ENCODE data around the gene UAP1L1.

DNA sequence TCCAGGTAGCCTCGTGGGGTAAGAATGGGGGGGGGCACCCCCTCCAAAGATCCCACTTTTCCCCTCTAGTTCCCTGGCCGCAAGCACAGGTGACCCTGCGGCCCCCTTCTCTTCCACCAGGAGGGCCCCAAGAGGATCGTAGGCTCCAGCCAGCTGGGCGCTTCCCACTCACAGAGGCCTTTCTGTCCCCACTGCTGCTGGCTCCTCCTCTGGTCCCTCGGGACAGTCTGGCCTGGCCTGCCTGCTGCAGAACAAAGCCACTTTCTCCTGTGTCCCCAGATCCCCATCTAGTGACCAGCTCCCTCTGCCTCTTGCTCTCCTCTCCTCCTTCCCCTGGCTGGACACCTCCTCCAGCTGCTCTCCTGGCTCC is 6.4 kb upstream of the UAP1L1 start:
- TF ChIP-seq, protein P1, sequence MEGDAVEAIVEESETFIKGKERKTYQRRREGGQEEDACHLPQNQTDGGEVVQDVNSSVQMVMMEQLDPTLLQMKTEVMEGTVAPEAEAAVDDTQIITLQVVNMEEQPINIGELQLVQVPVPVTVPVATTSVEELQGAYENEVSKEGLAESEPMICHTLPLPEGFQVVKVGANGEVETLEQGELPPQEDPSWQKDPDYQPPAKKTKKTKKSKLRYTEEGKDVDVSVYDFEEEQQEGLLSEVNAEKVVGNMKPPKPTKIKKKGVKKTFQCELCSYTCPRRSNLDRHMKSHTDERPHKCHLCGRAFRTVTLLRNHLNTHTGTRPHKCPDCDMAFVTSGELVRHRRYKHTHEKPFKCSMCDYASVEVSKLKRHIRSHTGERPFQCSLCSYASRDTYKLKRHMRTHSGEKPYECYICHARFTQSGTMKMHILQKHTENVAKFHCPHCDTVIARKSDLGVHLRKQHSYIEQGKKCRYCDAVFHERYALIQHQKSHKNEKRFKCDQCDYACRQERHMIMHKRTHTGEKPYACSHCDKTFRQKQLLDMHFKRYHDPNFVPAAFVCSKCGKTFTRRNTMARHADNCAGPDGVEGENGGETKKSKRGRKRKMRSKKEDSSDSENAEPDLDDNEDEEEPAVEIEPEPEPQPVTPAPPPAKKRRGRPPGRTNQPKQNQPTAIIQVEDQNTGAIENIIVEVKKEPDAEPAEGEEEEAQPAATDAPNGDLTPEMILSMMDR (IDR thresholded peaks at IDR 0.05; ENCODE audit: insufficient read depth, low read length, poor library complexity, severe bottlenecking): no peak
- TF ChIP-seq EZH2phosphoT487 (conservative IDR thresholded peaks at IDR 0.05; ENCODE audit: low read length): no peak

Measured in SU-DHL-6 (cell line).